Posterior cingulate gyrus (tissue), 11 donors: ENCODE data around the gene MRNIP.
"Not testable (repeated sequence)": the region's sequence is repeated elsewhere in the genome, so short reads cannot be mapped to it uniquely, and the experiment has no call there.

Experiments used
- DNase-seq, 10 donors: peaks; one replicate each; pipeline versions ENCODE4 v3.0.0 to v3.0.0-alpha.2; 2020 to 2021; ENCODE audit warnings: mixed read lengths in 3 of 10
- intact Hi-C: fragments of 100-400 bp; cut with DNase I; formaldehyde crosslinking; loops from one replicate; pipeline ENCODE4 v1.15.1; 2023

Gene MRNIP

GRCh38 chr5:179873588-179874110 is 15.0 kb upstream of the MRNIP start:
- intact Hi-C loops = no loop called here
- peak in 2 of 10 donors; percentile 16 to 34 for DNase-seq

GRCh38 chr5:179872828-179873575 is 14.4 kb upstream of the MRNIP start:
- intact Hi-C loops = no loop called here
- peak in 1 of 10 donors; percentile 15 for DNase-seq

DNA sequence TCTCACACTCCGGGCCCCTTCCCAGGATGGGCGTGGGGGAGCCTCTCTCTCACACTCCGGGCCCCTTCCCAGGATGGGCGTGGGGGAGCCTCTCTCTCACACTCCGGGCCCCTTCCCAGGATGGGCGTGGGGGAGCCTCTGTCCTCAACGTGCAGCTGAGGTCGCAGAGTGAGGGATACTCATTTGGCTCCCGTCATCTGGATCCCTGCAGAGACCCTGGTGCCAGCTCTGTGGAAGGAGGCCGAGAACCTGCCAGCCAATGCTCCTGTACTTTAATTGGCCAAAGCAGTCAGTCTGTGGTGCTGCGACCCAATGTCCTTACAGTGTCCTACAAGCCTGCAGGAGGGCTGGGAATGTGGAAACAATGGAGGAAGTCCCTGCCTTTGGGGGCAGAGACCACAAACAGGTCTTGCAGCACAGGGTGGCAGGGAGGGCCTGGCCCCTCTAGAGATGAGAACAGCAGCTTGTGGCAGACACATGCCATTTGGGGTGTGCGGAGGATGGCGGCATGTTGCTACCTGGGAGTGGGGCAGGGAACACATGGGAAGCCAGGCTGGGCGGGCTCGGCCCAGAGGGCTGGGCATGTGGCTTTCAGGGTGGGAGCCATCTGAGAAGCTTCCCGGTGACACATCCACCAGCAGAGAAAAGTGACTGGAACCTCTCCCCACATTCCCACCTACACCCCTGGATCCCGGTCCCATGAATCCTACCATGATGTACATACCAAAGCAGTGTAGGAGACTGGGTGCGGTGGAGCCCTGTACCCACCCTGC is 13.6 kb upstream of the MRNIP start:
- DNase-seq = peak in 2 of 10 donors; percentile 69 to 72
- intact Hi-C loops = no loop called here

DNA sequence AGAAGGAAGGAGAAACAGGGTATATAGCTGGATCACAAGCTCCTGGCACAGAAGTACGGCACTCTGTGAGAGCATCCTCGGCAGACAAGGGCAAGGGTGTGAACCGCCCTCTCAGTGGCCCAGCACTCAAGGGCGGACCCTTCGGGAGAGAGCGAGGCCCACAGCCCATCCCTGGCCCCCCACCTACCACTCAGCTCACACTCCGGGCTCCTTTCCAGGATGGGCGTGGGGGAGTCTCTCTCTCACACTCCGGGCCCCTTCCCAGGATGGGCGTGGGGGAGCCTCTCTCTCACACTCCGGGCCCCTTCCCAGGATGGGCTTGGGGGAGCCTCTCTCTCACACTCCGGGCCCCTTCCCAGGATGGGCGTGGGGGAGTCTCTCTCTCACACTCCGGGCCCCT is 12.9 kb upstream of the MRNIP start:
- intact Hi-C loops = not testable (repeated sequence)
- DNase-seq = peak in 1 of 10 donors; percentile 46

- intact Hi-C loops = no loop called here
- DNase-seq = no peak
Measured at GRCh38 chr5:179870952-179871351, 12.3 kb upstream of the MRNIP start.

DNA sequence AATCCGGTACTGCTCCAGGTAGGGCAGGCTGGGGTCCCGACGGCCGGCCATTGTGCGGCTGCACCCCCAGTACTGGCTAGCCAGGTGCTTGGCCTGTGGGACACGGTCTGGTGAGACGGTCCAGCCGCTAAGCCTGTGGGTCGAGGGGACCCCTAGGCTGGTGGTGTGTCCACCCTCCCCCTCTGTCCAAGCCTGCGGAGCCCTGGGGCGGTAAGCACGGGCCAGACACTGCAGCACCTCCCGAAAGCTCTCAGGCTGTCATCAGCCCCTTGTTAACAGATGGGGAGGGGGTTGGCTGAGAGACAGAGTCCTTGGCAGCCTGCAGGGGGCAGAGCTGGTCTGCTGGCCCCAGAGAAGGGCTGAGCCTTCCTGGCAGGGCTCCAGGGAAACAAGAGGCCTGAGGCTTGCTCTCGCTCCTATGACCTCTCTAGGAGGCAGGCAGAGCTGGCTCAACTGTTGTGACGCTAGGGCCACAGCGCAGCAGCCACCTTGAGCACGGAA is 11.8 kb upstream of the MRNIP start:
- intact Hi-C loops = no loop called here
- peak in 4 of 10 donors; percentile 31 to 91 (median 63) for DNase-seq

GRCh38 chr5:179869641-179870402 is 11.2 kb upstream of the MRNIP start:
- intact Hi-C loops = no loop called here
- peak in 2 of 10 donors; percentile 36 to 69 for DNase-seq

GRCh38 chr5:179869101-179869500 is 10.5 kb upstream of the MRNIP start:
- intact Hi-C loops = no loop called here
- peak in 1 of 10 donors; percentile 35 for DNase-seq

GRCh38 chr5:179868541-179868940 is 9.9 kb upstream of the MRNIP start:
- intact Hi-C loops = no loop called here
- DNase-seq = peak in 1 of 10 donors; percentile 72

DNA sequence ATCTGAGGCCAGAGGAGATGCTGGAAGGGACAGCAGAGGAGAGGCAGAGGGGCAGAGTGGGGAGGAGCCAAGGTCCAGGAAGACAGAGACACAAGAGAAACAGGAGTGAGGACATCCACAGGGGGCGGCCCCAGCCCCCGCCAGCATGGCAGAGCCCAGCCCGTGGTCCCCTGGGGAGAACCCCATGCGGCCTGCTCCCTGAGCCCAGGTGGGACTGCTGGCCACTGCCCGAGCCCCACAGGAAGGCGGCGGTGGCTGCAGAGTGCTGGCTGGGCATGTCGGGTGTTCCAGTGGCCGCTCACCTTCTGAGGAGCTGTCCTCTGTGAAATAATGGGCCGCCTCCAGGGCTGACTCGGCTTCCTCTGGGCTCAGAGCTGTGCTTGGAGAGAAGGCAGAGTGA is 8.9 kb upstream of the MRNIP start:
- intact Hi-C loops = no loop called here
- DNase-seq = peak in 1 of 10 donors; percentile 70

DNA sequence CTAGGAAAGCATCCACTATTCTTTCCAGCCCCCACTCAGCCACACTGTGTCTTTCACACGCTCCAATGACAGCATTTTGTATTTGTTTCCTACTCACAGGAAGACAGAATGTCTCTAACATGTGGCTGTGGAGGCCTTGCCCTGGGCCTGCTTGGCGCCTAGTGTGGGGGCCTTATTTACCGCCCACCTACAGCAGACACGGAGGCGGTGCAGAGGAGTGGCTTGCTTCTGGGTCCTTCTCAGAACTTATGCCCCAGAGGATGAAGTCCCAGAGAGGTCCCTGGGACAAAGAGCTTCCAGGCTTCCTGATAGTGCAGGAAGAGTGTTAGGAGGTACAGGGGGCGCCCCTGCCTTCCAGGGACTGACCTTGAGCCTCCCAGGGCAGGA is 8.5 kb upstream of the MRNIP start:
- intact Hi-C loops = no loop called here
- peak in 1 of 10 donors; percentile 9 for DNase-seq

DNA sequence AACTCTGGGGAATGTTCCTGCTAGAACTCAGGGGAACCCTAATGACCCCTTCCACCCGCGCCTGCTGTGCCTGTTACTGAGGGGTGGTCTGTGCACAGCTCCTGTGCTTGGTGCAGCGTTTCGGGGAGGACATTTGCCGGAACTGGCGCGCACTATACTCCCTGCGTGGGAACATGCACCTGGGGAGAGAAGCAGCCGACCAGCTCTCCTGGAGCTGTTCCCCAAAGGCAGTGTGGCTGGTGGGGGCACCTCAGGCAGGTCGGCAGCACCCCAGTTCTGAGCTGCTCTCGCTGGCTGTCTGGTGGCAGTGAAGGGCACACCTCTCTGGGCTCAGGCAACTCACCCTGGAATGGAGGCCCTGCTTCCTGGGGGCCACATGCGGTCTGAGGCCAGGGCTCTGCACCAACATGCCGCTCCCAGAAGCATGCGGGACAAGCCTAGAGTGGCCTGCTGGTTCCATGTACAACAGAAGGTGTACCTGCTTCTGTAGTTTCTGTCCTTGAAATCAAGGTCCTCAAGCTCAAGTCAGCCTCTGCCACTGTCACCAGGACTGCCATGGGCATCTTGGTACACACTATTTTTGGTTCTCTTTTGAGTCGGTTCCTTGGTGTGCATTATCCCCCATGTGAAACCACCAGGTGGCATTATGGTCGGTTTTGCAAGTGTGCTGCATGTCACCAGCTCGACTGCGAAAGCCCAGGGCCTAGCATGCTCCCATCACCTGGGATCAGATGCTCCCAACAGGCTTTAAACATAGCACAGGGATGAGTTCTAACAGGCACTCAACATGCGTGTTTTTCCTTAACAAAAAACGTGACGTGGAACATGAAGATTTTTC is 7.8 kb upstream of the MRNIP start:
- DNase-seq = peak in 4 of 10 donors; percentile 22 to 84 (median 38)
- intact Hi-C loops = no loop called here

GRCh38 chr5:179865491-179866240 is 7.0 kb upstream of the MRNIP start:
- intact Hi-C loops = no loop called here
- peak in 6 of 10 donors; percentile 29 to 92 (median 65) for DNase-seq

DNA sequence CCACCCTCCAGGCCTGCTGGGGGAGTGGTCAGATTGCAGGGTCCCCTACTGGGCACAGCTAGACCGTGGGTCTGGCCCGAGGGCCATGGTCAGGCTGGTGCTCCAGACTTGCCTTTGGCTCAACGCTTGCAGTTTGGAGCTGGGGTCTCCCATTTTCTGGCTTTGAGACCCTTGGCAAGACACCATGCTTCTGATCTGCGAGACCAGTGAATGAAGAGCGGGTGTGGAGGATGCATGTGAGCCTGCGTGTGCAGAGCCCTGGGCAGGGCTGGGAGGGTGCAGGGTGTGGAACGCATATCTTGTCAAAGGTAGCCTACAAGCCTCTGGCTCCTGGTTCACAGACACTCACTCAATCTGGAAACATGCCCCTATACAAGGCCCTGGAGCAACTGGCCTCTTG is 6.1 kb upstream of the MRNIP start:
- DNase-seq = peak in 1 of 10 donors; percentile 75
- intact Hi-C loops = no loop called here

- peak in 1 of 10 donors; percentile 29 for DNase-seq
Measured at GRCh38 chr5:179863449-179864085, 5.0 kb upstream of the MRNIP start.

DNA sequence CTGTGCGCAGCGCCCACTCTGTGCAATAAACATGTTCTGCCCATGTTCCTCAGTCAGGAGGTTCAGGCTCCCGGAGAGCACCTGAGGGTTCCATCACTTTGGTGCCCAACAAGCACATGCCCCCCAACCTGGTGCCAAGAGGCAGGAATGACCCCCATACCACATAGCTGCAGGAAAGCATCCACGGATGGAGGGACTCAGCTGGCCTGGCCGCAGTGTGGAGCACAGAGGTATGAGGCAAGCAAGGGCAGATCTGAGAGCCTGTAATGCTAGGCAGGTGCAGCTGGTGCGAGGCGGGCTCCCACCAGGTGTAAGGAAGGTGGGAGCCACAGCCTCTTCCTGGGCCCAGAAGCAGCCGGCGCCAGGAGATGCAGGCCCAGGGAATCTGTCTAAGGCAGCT is 4.3 kb upstream of the MRNIP start:
- DNase-seq = peak in 1 of 10 donors; percentile 64
- intact Hi-C loops = no loop called here

More at GRCh38 chr5:179863449-179864085, 5.0 kb upstream of the MRNIP start:
- intact Hi-C loops = no loop called here

- intact Hi-C loops = no loop called here
- peak in 2 of 10 donors; percentile 28 to 80 for DNase-seq
Measured at GRCh38 chr5:179862296-179862695, 3.7 kb upstream of the MRNIP start.

DNA sequence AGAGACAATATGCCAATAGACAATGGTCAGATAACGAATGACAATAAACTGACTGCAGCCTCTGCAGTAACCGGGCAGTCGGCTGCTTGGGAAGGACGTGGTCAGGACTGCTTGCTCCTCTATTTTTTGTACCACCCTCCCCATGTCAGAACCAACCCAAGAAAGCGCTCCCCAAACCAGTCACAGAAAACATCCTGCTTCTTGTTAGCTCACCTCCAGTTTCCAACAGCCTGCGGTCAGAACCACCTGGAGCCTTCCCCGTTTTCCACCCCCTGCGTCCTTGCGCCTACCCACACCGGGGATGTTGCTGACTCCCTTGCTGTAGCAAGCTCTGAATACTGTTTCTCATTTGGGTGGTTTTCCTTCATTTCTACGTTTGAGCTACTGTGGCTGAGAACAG is 1.7 kb upstream of the MRNIP start:
- intact Hi-C loops = no loop called here
- DNase-seq = peak in 2 of 10 donors; percentile 68 to 69
